T-helper 22 cell (primary cell): ENCODE data around the gene GALNT4.

ENCODE experiments used
- DNase-seq: peaks from one replicate; pipeline ENCODE4 v3.0.0-alpha.2; 2020; ENCODE audit warnings: low read depth

The GALNT4 gene

GRCh38 chr12:89493670-89494302 is 30.8 kb downstream of the GALNT4 start:
- no peak for DNase-seq

GRCh38 chr12:89492883-89493282 is 31.7 kb downstream of the GALNT4 start:
- no peak for DNase-seq

- no peak for DNase-seq
Observed at GRCh38 chr12:89490922-89491321, 33.7 kb downstream of the GALNT4 start.

- DNase-seq: no peak
Observed at GRCh38 chr12:89486264-89486663, 38.3 kb downstream of the GALNT4 start.

GRCh38 chr12:89484470-89484869 is 40.1 kb downstream of the GALNT4 start:
- no peak for DNase-seq

- DNase-seq: no peak
Observed at GRCh38 chr12:89481213-89481914, 43.2 kb downstream of the GALNT4 start.

GRCh38 chr12:89479982-89480381 is 44.6 kb downstream of the GALNT4 start:
- no peak for DNase-seq

GRCh38 chr12:89477633-89478279 is 46.8 kb downstream of the GALNT4 start:
- DNase-seq: no peak

GRCh38 chr12:89476904-89477595 is 47.5 kb downstream of the GALNT4 start:
- no peak for DNase-seq

GRCh38 chr12:89476232-89476631 is 48.4 kb downstream of the GALNT4 start:
- no peak for DNase-seq

GRCh38 chr12:89475203-89475990 is 49.2 kb downstream of the GALNT4 start:
- no peak for DNase-seq

- no peak for DNase-seq
Observed at GRCh38 chr12:89474615-89475014, 50.0 kb downstream of the GALNT4 start.
